Left lung (tissue), 10 donors: Measurements from ENCODE around the gene ZNF362. TPM values are rescaled to one million over a fixed set of nuclear protein-coding genes. Genes with fewer than 3 reads are reported as not detected.

ENCODE experiments used
- ATAC-seq: fragments of 200-7000 bp; cut with Tn5 transposase; one replicate; pipeline ENCODE4 v1.9.1; 2020; ENCODE audit warnings: moderate library complexity
- DNase-seq, 4 donors: peaks; one replicate each; pipeline ENCODE4 v3.0.0-alpha.2; 2013 to 2020
- H3K27ac ChIP-seq, 2 donors: fragments of 200-600 bp; sonication (generic) in 1 of 2; one replicate each; pipeline versions ENCODE4 v1.5.0 to v1.8.0; 2020 to 2021
- H3K27me3 ChIP-seq, 2 donors: fragments of 200-600 bp; sonication (generic) in 1 of 2; one replicate each; pipeline versions ENCODE4 v1.5.0 to v1.8.0; 2020 to 2021
- H3K36me3 ChIP-seq, 2 donors: fragments of 200-600 bp; sonication (generic) in 1 of 2; one replicate each; pipeline versions ENCODE4 v1.5.0 to v1.8.0; 2020 to 2021
- H3K4me1 ChIP-seq, 2 donors: fragments of 200-600 bp; one replicate each; pipeline ENCODE4 v1.8.0; 2021
- H3K4me3 ChIP-seq, 2 donors: fragments of 200-600 bp; sonication (generic) in 1 of 2; one replicate each; pipeline versions ENCODE4 v1.5.0 to v1.8.0; 2020 to 2021; ENCODE audit warnings: mild to moderate bottlenecking in 1 of 2
- H3K9me3 ChIP-seq, 2 donors: fragments of 200-600 bp; sonication (generic) in 1 of 2; one replicate each; pipeline versions ENCODE4 v1.5.0 to v1.8.0; 2020 to 2021
- CTCF ChIP-seq, 2 donors: fragments of 200-600 bp; sonication (generic) in 1 of 2; IDR thresholded peaks; one replicate each; pipeline versions ENCODE4 v1.5.0 to v1.8.0; 2021; ENCODE audit warnings: antibody characterized with exemption in 2 of 2
- intact Hi-C, 2 donors: fragments of 100-400 bp; cut with DNase I; formaldehyde crosslinking; loops; one replicate each; pipeline versions ENCODE4 v1.11.2 to v1.14.2; 2022
- polyA plus RNA-seq, 6 donors: library from polyadenylated mRNA; unstranded; fragments of 120-200 nt; gene quantifications; one replicate each; pipeline ENCODE4 v1.2.1, GENCODE V29; 2013; ENCODE audit not compliant: insufficient read length in 6 of 6
- total RNA-seq, 2 donors: library from RNA; stranded (reverse); fragmentation: NEBNext Ultra II Directional; extraction: Animal tissue kit (Norgen Biotek cat#: 25700); gene quantifications; one replicate each; pipeline ENCODE4 v1.2.1, GENCODE V29; 2021
- donor health status: DM: no; HTN: yes; CAD: no.
- donor health status: DM: no; HTN: no; CAD: no.

The ZNF362 gene
- total and polyA plus RNA-seq, 8 donors = 25.9 to 60.0 (median 52.0) TPM

GRCh38 chr1:33267468-33268205 lies 11.3 kb downstream of the ZNF362 start:
- Histone ChIP-seq H3K36me3 (peaks cover 0 to 9% of the 10 kb centered on the region in 2 donors), H3K4me3 (no peak overlapping the region), H3K4me1 (peaks cover 0 to 8% of the 10 kb centered on the region in 2 donors), H3K27ac (no peak overlapping the region), H3K27me3 (no peaks in the 10 kb centered on the region), H3K9me3 (no peaks in the 10 kb centered on the region)
- intact Hi-C loops = no loop called here
- DNase-seq (no peak), ATAC-seq (no peak)
- no peak for TF ChIP-seq CTCF (IDR thresholded peaks at IDR 0.05)

- no peak overlapping the region for H3K4me3 ChIP-seq
- peaks cover 0 to 8% of the 10 kb centered on the region in 2 donors for H3K4me1 ChIP-seq
- no peaks in the 10 kb centered on the region for H3K9me3 ChIP-seq
- ATAC-seq (no peak), DNase-seq (no peak)
- no peak for TF ChIP-seq CTCF (IDR thresholded peaks at IDR 0.05)
- no peaks in the 10 kb centered on the region for H3K27me3 ChIP-seq
- intact Hi-C loops = no loop called here
- no peak overlapping the region for H3K27ac ChIP-seq
- H3K36me3 ChIP-seq = peaks cover 0 to 9% of the 10 kb centered on the region in 2 donors
Observed at GRCh38 chr1:33268457-33268856, 12.2 kb downstream of the ZNF362 start.

- H3K4me1 ChIP-seq = peaks cover 0 to 8% of the 10 kb centered on the region in 2 donors
- peaks cover 0 to 9% of the 10 kb centered on the region in 2 donors for H3K36me3 ChIP-seq
- intact Hi-C loops = no loop called here
- no peaks in the 10 kb centered on the region for H3K9me3 ChIP-seq
- no peak overlapping the region for H3K27ac ChIP-seq
- ATAC-seq (no peak), DNase-seq (no peak)
- TF ChIP-seq CTCF (IDR thresholded peaks at IDR 0.05) = no peak
- H3K27me3 ChIP-seq = no peaks in the 10 kb centered on the region
- H3K4me3 ChIP-seq = no peak overlapping the region
Observed at GRCh38 chr1:33268927-33269610, 12.8 kb downstream of the ZNF362 start.

- DNase-seq = no peak
- no peak for ATAC-seq
- H3K27me3 ChIP-seq = no peaks in the 10 kb centered on the region
- no peak overlapping the region for H3K4me3 ChIP-seq
- no peaks in the 10 kb centered on the region for H3K9me3 ChIP-seq
- no peak for TF ChIP-seq CTCF (IDR thresholded peaks at IDR 0.05)
- intact Hi-C loops = no loop called here
- no peak overlapping the region for H3K27ac ChIP-seq
- H3K36me3 ChIP-seq = peaks cover 0 to 9% of the 10 kb centered on the region in 2 donors
- H3K4me1 ChIP-seq = peaks cover 0 to 8% of the 10 kb centered on the region in 2 donors
Observed at GRCh38 chr1:33269621-33270020, 13.3 kb downstream of the ZNF362 start.

DNA sequence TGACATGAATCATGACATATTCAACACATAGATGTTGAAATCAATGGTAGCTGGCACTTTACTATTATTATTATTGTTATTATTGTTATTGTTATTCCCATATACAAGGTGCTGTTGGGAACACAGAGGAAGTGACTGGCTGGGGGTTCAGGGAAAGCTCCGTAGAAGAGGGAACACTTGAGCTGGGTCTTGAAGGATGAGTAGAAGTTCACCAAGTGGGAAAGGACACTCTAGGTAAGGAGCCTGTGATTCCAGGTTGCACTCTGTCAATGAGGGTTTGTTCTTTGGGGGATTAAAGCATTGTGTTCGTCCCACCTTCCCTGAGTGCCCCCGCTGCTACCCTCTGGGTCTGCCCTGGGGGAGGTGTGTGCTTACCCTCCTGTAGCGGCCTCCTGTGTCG lies 14.1 kb downstream of the ZNF362 start:
- H3K4me1 ChIP-seq = peaks cover 0 to 8% of the 10 kb centered on the region in 2 donors
- peaks cover 0 to 9% of the 10 kb centered on the region in 2 donors for H3K36me3 ChIP-seq
- ATAC-seq = no peak
- H3K27ac ChIP-seq = no peak overlapping the region
- H3K4me3 ChIP-seq = no peak overlapping the region
- no peak for DNase-seq
- intact Hi-C loops = no loop called here
- TF ChIP-seq CTCF (IDR thresholded peaks at IDR 0.05) = no peak
- H3K27me3 ChIP-seq = no peaks in the 10 kb centered on the region
- H3K9me3 ChIP-seq = no peaks in the 10 kb centered on the region
